ENCODE data around the gene CD302. TPM values are rescaled to one million over a fixed set of nuclear protein-coding genes. Genes with fewer than 3 reads are reported as not detected.
A peak's percentile ranks its signal among the peaks of the same experiment; 100 is the strongest.

The CD302 gene
- total RNA-seq, 1 donor from 2014 or later = 0.41 TPM

GRCh38 chr2:159759577-159759976 is 38.4 kb downstream of the CD302 start:
- Histone ChIP-seq H3K9me3 (ENCODE audit: insufficient read depth, low read depth, low read length) (no peaks in the 10 kb centered on the region), H3K36me3 (ENCODE audit: insufficient read depth, low read length) (peaks cover 63% of the 10 kb centered on the region), H3K79me2 (ENCODE audit: insufficient read depth, low read length) (peaks cover 76% of the 10 kb centered on the region), H3K9ac (ENCODE audit: low read length) (no peak overlapping the region), H3K4me3 (ENCODE audit: insufficient read depth, low read depth, low read length) (no peak overlapping the region), H3K27ac (ENCODE audit: low read depth, low read length) (no peak overlapping the region), H3K27me3 (ENCODE audit: insufficient read depth, low read length) (no peaks in the 10 kb centered on the region), H3K4me1 (ENCODE audit: insufficient read depth, low read length) (no peaks in the 10 kb centered on the region), H4K20me1 (ENCODE audit: insufficient read depth, low read length) (peaks cover 65% of the 10 kb centered on the region), H2AFZ (ENCODE audit: low read depth, low read length) (no peak overlapping the region), H3K4me2 (ENCODE audit: low read length) (no peak overlapping the region)
- Mint-ChIP-seq H3K9me3 (ENCODE audit: unreplicated experiment) (no peaks in the 10 kb centered on the region), H3K27me3 (ENCODE audit: low read depth, unreplicated experiment) (no peaks in the 10 kb centered on the region), H3K4me3 (ENCODE audit: unreplicated experiment) (no peak overlapping the region), H3K4me1 (ENCODE audit: low read depth, unreplicated experiment) (no peaks in the 10 kb centered on the region), H3K36me3 (ENCODE audit: low read depth, unreplicated experiment) (peaks cover 13% of the 10 kb centered on the region), H3K27ac (ENCODE audit: unreplicated experiment) (no peak overlapping the region)
- FAIRE-seq = peak; percentile 20
- peak; percentile 16 for DNase-seq (ENCODE audit: low read depth)
- no peak for TF ChIP-seq CTCF (IDR thresholded peaks at IDR 0.05; ENCODE audit: insufficient read depth, low read depth, low read length)
- no peak for TF ChIP-seq EZH2 (IDR thresholded peaks at IDR 0.05; ENCODE audit: insufficient read depth, low read length)

- H3K4me2 ChIP-seq (ENCODE audit: low read length) = no peak overlapping the region
- H2AFZ ChIP-seq (ENCODE audit: low read depth, low read length) = no peak overlapping the region
- Mint-ChIP-seq H3K27me3 (ENCODE audit: low read depth, unreplicated experiment) (no peaks in the 10 kb centered on the region), H3K4me3 (ENCODE audit: unreplicated experiment) (no peak overlapping the region), H3K27ac (ENCODE audit: unreplicated experiment) (no peak overlapping the region), H3K4me1 (ENCODE audit: low read depth, unreplicated experiment) (no peaks in the 10 kb centered on the region), H3K36me3 (ENCODE audit: low read depth, unreplicated experiment) (peaks cover 13% of the 10 kb centered on the region), H3K9me3 (ENCODE audit: unreplicated experiment) (no peaks in the 10 kb centered on the region)
- no peak overlapping the region for H3K9ac ChIP-seq (ENCODE audit: low read length)
- H3K4me3 ChIP-seq (ENCODE audit: insufficient read depth, low read depth, low read length) = no peak overlapping the region
- H3K9me3 ChIP-seq (ENCODE audit: insufficient read depth, low read depth, low read length) = no peaks in the 10 kb centered on the region
- TF ChIP-seq EZH2 (IDR thresholded peaks at IDR 0.05; ENCODE audit: insufficient read depth, low read length) (no peak), CTCF (IDR thresholded peaks at IDR 0.05; ENCODE audit: insufficient read depth, low read depth, low read length) (no peak)
- H3K4me1 ChIP-seq (ENCODE audit: insufficient read depth, low read length) = no peaks in the 10 kb centered on the region
- peaks cover 81% of the 10 kb centered on the region for H3K79me2 ChIP-seq (ENCODE audit: insufficient read depth, low read length)
- peaks cover 70% of the 10 kb centered on the region for H4K20me1 ChIP-seq (ENCODE audit: insufficient read depth, low read length)
- H3K36me3 ChIP-seq (ENCODE audit: insufficient read depth, low read length) = peaks cover 64% of the 10 kb centered on the region
- FAIRE-seq (no peak), DNase-seq (ENCODE audit: low read depth) (peak; percentile 49)
- H3K27me3 ChIP-seq (ENCODE audit: insufficient read depth, low read length) = no peaks in the 10 kb centered on the region
- H3K27ac ChIP-seq (ENCODE audit: low read depth, low read length) = no peak overlapping the region
Measured at GRCh38 chr2:159758686-159759085, 39.3 kb downstream of the CD302 start.

- peaks cover 84% of the 10 kb centered on the region for H3K79me2 ChIP-seq (ENCODE audit: insufficient read depth, low read length)
- H4K20me1 ChIP-seq (ENCODE audit: insufficient read depth, low read length) = peaks cover 74% of the 10 kb centered on the region
- H3K27ac ChIP-seq (ENCODE audit: low read depth, low read length) = no peak overlapping the region
- H3K9ac ChIP-seq (ENCODE audit: low read length) = no peak overlapping the region
- no peaks in the 10 kb centered on the region for H3K27me3 ChIP-seq (ENCODE audit: insufficient read depth, low read length)
- no peak for DNase-seq (ENCODE audit: low read depth)
- H3K4me1 ChIP-seq (ENCODE audit: insufficient read depth, low read length) = no peaks in the 10 kb centered on the region
- H2AFZ ChIP-seq (ENCODE audit: low read depth, low read length) = no peak overlapping the region
- H3K4me3 ChIP-seq (ENCODE audit: insufficient read depth, low read depth, low read length) = no peak overlapping the region
- no peak for TF ChIP-seq EZH2 (IDR thresholded peaks at IDR 0.05; ENCODE audit: insufficient read depth, low read length)
- TF ChIP-seq CTCF (IDR thresholded peaks at IDR 0.05; ENCODE audit: insufficient read depth, low read depth, low read length) = no peak
- no peaks in the 10 kb centered on the region for H3K27me3 Mint-ChIP-seq (ENCODE audit: low read depth, unreplicated experiment)
- H3K9me3 ChIP-seq (ENCODE audit: insufficient read depth, low read depth, low read length) = no peaks in the 10 kb centered on the region
- no peak overlapping the region for H3K4me3 Mint-ChIP-seq (ENCODE audit: unreplicated experiment)
- peaks cover 12% of the 10 kb centered on the region for H3K36me3 Mint-ChIP-seq (ENCODE audit: low read depth, unreplicated experiment)
- H3K27ac Mint-ChIP-seq (ENCODE audit: unreplicated experiment) = no peak overlapping the region
- peaks cover 64% of the 10 kb centered on the region for H3K36me3 ChIP-seq (ENCODE audit: insufficient read depth, low read length)
- H3K4me1 Mint-ChIP-seq (ENCODE audit: low read depth, unreplicated experiment) = no peaks in the 10 kb centered on the region
- H3K4me2 ChIP-seq (ENCODE audit: low read length) = no peak overlapping the region
- no peak for FAIRE-seq
- H3K9me3 Mint-ChIP-seq (ENCODE audit: unreplicated experiment) = no peaks in the 10 kb centered on the region
Measured at GRCh38 chr2:159758239-159758638, 39.8 kb downstream of the CD302 start.

Data from astrocyte (in vitro differentiated cells and primary cell).